Lower leg skin (tissue), 3 donors: ENCODE results near the gene NFKB2.
A peak's percentile ranks its signal among the peaks of the same experiment; 100 is the strongest.

Experiments
- CTCF ChIP-seq, 3 donors: fragments of 450-650 bp; IDR thresholded peaks; one replicate each; pipeline ENCODE4 v1.5.1; 2016; ENCODE audit warnings: antibody characterized with exemption in 3 of 3, mild to moderate bottlenecking in 3 of 3, moderate library complexity in 2 of 3
- POLR2A ChIP-seq, 2 donors: fragments of 450-650 bp; IDR thresholded peaks; one replicate each; pipeline ENCODE4 v1.6.1; 2016 to 2017; ENCODE audit warnings: antibody characterized with exemption in 2 of 2, mild to moderate bottlenecking in 1 of 2, moderate library complexity in 1 of 2

DNA sequence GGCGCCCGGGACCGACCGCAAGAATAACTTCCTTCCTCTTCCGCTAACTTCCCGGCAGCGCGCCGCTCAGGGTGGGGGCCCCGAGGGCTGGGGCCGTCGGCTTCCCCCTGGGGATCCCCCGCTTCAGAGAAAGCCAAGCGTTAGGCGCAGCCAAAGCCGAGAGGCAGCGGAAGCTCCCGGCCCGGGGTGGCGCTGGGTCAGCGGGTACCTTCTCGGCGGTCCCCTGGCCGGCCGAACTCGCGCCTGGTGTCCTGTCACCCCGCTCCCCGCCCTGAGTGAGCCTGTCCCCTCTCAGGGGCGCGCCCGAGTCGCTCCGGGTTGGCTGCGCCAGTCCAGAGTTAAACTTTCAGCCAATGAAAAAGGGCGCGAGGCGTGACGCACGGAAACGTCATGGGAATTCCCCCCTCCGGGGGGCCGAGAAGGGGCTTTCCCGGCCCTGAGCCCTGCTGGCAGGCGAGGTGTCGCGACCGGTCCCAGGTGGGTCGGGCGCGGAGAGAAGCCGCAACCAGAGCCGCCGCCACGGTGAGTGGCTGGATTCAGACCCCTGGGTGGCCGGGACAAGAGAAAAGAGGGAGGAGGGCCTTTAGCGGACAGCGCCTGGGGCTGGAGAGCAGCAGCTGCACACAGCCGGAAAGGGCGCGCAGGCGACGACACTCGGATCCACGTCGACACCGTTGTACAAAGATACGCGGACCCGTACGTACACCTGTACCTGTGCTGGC lies 1.3 kb upstream of the NFKB2 start:
- TF ChIP-seq CTCF (IDR thresholded peaks at IDR 0.05), result peak in 1 of 3 donors; percentile 93
- no peak for TF ChIP-seq POLR2A (IDR thresholded peaks at IDR 0.05)
